Sigmoid colon (tissue), 4 donors: ENCODE measurements around the gene TRIM66.

Experiments
- EP300 ChIP-seq, 4 donors: sonication (generic); formaldehyde crosslinking; IDR thresholded peaks; one replicate each; pipeline ENCODE4 v1.6.1; 2017; ENCODE audit warnings: antibody characterized with exemption in 4 of 4
- POLR2A ChIP-seq, 2 donors: fragments of 450-650 bp; IDR thresholded peaks; one replicate each; pipeline ENCODE4 v1.6.1; 2016; ENCODE audit warnings: antibody characterized with exemption in 2 of 2, mild to moderate bottlenecking in 2 of 2, moderate library complexity in 2 of 2
- TF ChIP-seq, protein P1 (sequence below), 4 experiments: fragments of 450-650 bp in 3 of 4; fragments of 200-600 bp in 1 of 4; IDR thresholded peaks; one replicate each; pipeline ENCODE4 v1.5.1; 2016 to 2019; ENCODE audit warnings: antibody characterized with exemption in 4 of 4, mild to moderate bottlenecking in 3 of 4, moderate library complexity in 2 of 4

DNA sequence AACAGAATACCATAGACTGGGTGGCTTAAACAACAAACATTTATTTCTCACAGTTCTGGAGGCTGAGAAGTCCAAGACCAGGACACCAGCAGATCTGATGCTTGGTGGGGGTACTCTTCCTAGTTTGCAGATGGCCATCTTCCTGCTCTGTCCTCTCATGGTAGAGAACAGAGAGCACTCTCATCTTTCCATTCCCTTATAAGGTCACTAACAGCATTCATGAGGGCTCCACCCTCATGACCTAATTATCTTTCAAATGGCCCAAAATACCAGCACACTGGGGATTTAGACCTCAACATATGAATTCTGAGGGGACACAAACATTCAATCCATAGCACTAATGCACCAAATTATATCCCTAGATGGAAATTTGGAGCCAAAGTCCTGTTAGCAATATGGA, 94.5 kb downstream of the TRIM66 start:
- TF ChIP-seq POLR2A (IDR thresholded peaks at IDR 0.05) = no peak
- TF ChIP-seq, protein P1, sequence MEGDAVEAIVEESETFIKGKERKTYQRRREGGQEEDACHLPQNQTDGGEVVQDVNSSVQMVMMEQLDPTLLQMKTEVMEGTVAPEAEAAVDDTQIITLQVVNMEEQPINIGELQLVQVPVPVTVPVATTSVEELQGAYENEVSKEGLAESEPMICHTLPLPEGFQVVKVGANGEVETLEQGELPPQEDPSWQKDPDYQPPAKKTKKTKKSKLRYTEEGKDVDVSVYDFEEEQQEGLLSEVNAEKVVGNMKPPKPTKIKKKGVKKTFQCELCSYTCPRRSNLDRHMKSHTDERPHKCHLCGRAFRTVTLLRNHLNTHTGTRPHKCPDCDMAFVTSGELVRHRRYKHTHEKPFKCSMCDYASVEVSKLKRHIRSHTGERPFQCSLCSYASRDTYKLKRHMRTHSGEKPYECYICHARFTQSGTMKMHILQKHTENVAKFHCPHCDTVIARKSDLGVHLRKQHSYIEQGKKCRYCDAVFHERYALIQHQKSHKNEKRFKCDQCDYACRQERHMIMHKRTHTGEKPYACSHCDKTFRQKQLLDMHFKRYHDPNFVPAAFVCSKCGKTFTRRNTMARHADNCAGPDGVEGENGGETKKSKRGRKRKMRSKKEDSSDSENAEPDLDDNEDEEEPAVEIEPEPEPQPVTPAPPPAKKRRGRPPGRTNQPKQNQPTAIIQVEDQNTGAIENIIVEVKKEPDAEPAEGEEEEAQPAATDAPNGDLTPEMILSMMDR (IDR thresholded peaks at IDR 0.05) = no peak
- no peak for TF ChIP-seq EP300 (IDR thresholded peaks at IDR 0.05)
